ENCODE results near the gene CD82. TPM values are rescaled to one million over a fixed set of nuclear protein-coding genes. Genes with fewer than 3 reads are reported as not detected.
"Not testable (repeated sequence)": the region's sequence is repeated elsewhere in the genome, so short reads cannot be mapped to it uniquely, and the experiment has no call there.

The CD82 gene
- total and polyA plus RNA-seq, 2 of the 8 experiments (the other 6 are each of a cell fraction or from before 2014, with no cell fraction given), result 7.9 to 10.3 TPM

- H3K79me1 ChIP-seq (ENCODE audit: low read depth, low read length); H2BK5ac ChIP-seq (ENCODE audit: low read depth, low read length); H3K4me3 ChIP-seq (ENCODE audit: extremely low read depth in 1 of 4, insufficient read depth in 2 of 4, low read depth in 3 of 4, low read length in 4 of 4); H3K4me1 ChIP-seq (replicated peaks in 1 of 4; ENCODE audit: control insufficient read depth in 3 of 4, insufficient read depth in 4 of 4, low read length in 3 of 4); DNase-seq (ENCODE audit: low read depth in 1 of 2, low spot score in 2 of 2); H4K20me1 ChIP-seq (replicated peaks in 1 of 2; ENCODE audit: control insufficient read depth in 1 of 2, insufficient read depth in 2 of 2, low read length in 2 of 2); H2BK20ac ChIP-seq (ENCODE audit: low read length); H3K18ac ChIP-seq (ENCODE audit: extremely low read depth, low read length); H3K79me2 ChIP-seq (ENCODE audit: control insufficient read depth in 1 of 2, insufficient read depth in 2 of 2, low read length in 2 of 2); H4K91ac ChIP-seq (replicated peaks; ENCODE audit: insufficient read length, low read length); H3K23me2 ChIP-seq (ENCODE audit: low read depth, low read length); POLR2A ChIA-PET (ENCODE audit: partially characterized antibody); H3K27me3 ChIP-seq (replicated peaks in 1 of 4; ENCODE audit: control insufficient read depth in 3 of 4, extremely low read depth in 1 of 4, insufficient read depth in 3 of 4, low read length in 3 of 4); H4K5ac ChIP-seq (ENCODE audit: insufficient read length, low read depth, low read length); H4K8ac ChIP-seq (ENCODE audit: extremely low read depth, insufficient read depth, low read length); H2AFZ ChIP-seq (ENCODE audit: low read length); H2BK15ac ChIP-seq (ENCODE audit: low read length); H3K27ac ChIP-seq (ENCODE audit: low read depth, low read length); H2BK12ac ChIP-seq (ENCODE audit: low read depth, low read length); FAIRE-seq; H2BK120ac ChIP-seq (replicated peaks; ENCODE audit: low read depth, low read length); H3K36me3 ChIP-seq (ENCODE audit: control insufficient read depth in 2 of 4, insufficient read depth in 4 of 4, low read length in 3 of 4); H3K23ac ChIP-seq (ENCODE audit: insufficient read length); H2AK5ac ChIP-seq (ENCODE audit: low read depth, low read length); H3K9me3 ChIP-seq (ENCODE audit: insufficient read depth in 2 of 2, low read depth in 1 of 2, low read length in 1 of 2); H3K56ac ChIP-seq (replicated peaks; ENCODE audit: insufficient read length, low read depth, low read length); H3K9ac ChIP-seq (replicated peaks in 1 of 4; ENCODE audit: extremely low read depth in 1 of 4, low read depth in 3 of 4, low read length in 3 of 4); H3K4ac ChIP-seq (replicated peaks; ENCODE audit: insufficient read length, low read depth, low read length); H3K4me2 ChIP-seq (ENCODE audit: insufficient read depth in 1 of 2, low read depth in 2 of 2, low read length in 2 of 2); H3K14ac ChIP-seq (ENCODE audit: insufficient read length): not testable (repeated sequence)
- CTCF ChIA-PET (ENCODE audit: partially characterized antibody), result interaction anchor here (0.6 to 1.7 kb wide), 3 partner anchors 10 to 310 kb away, joined by 3 to 5 read pairs (median 4); no protein-coding TSS in a partner anchor
- 100% methylated on average over 2 of the region's 2 CpGs; no CpG with 5 or more reads in 1 of the 2 experiments for WGBS, 2 experiments (ENCODE audit: extremely low coverage in 1 of 2, insufficient coverage in 1 of 2, insufficient read length in 1 of 2, insufficient replicate concordance in 2 of 2, low coverage in 1 of 2, low lambda C conversion rate in 2 of 2, missing lambda C conversion rate in 1 of 2)
These were observed 17.9 kb upstream of the CD82 start for GRCh38 chr11:44547534-44547933.
